CD4-positive, alpha-beta T cell (primary cell): Measurements from ENCODE around the gene SLC49A4. TPM values are rescaled to one million over a fixed set of nuclear protein-coding genes. Genes with fewer than 3 reads are reported as not detected.

Experiments
- ATAC-seq: fragments of 200-7000 bp; cut with Tn5 transposase; one replicate; pipeline ENCODE4 v1.10.0; 2022; ENCODE audit warnings: mild to moderate bottlenecking; ENCODE audit not compliant: poor library complexity
- CTCF ChIA-PET: fragments of 350-600 bp; sonication (Branson Sonifier 250); formaldehyde crosslinking; loops from one replicate; lab custom pipeline; 2021; ENCODE audit warnings: antibody characterized with exemption, inconsistent platforms; lab: Charles Lee
- POLR2A ChIA-PET: fragments of 350-600 bp; sonication (Branson Sonifier 250); formaldehyde crosslinking; loops from one replicate; lab custom pipeline; 2021; ENCODE audit warnings: antibody characterized with exemption, inconsistent platforms; lab: Charles Lee
- DNase-seq, 14 experiments: peaks; one replicate each; pipeline ENCODE4 v3.0.0-alpha.2; 2013 to 2020; ENCODE audit warnings: mixed read lengths in 2 of 14
- H3K27ac ChIP-seq, 2 donors: one replicate each; pipeline versions ENCODE4 v1.5.1 to v1.7.0; 2013; ENCODE audit warnings: low read length in 2 of 2, low read depth in 1 of 2, mild to moderate bottlenecking in 1 of 2
- H3K27me3 ChIP-seq, 2 experiments: 1 replicate in 1 of 2; 2 replicates in 1 of 2; pipeline versions ENCODE4 v1.6.1 to v1.7.0; 2013; ENCODE audit warnings: low read length in 2 of 2, control low read depth in 1 of 2, mild to moderate bottlenecking in 1 of 2, moderate library complexity in 1 of 2; ENCODE audit not compliant: insufficient read depth in 2 of 2, control insufficient read depth in 1 of 2
- H3K36me3 ChIP-seq: one replicate; pipeline ENCODE4 v1.6.1; 2013; ENCODE audit warnings: low read length, control low read depth; ENCODE audit not compliant: insufficient read depth
- H3K4me1 ChIP-seq: one replicate; pipeline ENCODE4 v1.6.1; 2013; ENCODE audit warnings: low read length, control low read depth; ENCODE audit not compliant: insufficient read depth
- H3K4me3 ChIP-seq: one replicate; pipeline ENCODE4 v1.5.1; 2013; ENCODE audit warnings: mild to moderate bottlenecking, low read length, moderate library complexity
- H3K9me3 ChIP-seq, 2 experiments: 1 replicate in 1 of 2; 2 replicates in 1 of 2; pipeline versions ENCODE4 v1.6.1 to v1.7.0; 2013; ENCODE audit warnings: low read length in 2 of 2, mild to moderate bottlenecking in 2 of 2, control low read depth in 1 of 2, moderate library complexity in 1 of 2; ENCODE audit not compliant: control insufficient read depth in 1 of 2, insufficient read depth in 1 of 2
- H3K27ac Mint-ChIP-seq: one replicate; pipeline ENCODE4 v1.8.0; 2020; ENCODE audit warnings: mixed read lengths
- H3K27me3 Mint-ChIP-seq: one replicate; pipeline ENCODE4 v1.8.0; 2021; ENCODE audit warnings: mixed read lengths
- H3K36me3 Mint-ChIP-seq: one replicate; pipeline ENCODE4 v1.8.0; 2021; ENCODE audit warnings: low read depth, mixed read lengths
- H3K4me1 Mint-ChIP-seq: one replicate; pipeline ENCODE4 v1.8.0; 2021; ENCODE audit warnings: low read depth, mixed read lengths
- H3K4me3 Mint-ChIP-seq: one replicate; pipeline ENCODE4 v1.8.0; 2020; ENCODE audit warnings: mild to moderate bottlenecking, mixed read lengths
- H3K9me3 Mint-ChIP-seq: one replicate; pipeline ENCODE4 v1.8.0; 2020; ENCODE audit warnings: mixed read lengths
- CTCF ChIP-seq: fragments of 200-600 bp; IDR thresholded peaks from one replicate; pipeline ENCODE4 v1.8.0; 2022; ENCODE audit warnings: antibody characterized with exemption, mild to moderate bottlenecking
- intact Hi-C, 2 experiments: fragments of 100-400 bp; cut with DNase I in 1 of 2; cut with micrococcal nuclease in 1 of 2; formaldehyde crosslinking; loops; one replicate each; pipeline versions ENCODE4 v1.15.1 to v1.9.0; 2023 to 2025; cut with DNase I, micrococcal nuclease
- total RNA-seq, 174 experiments: library from RNA in 2 of 174; stranded (reverse) in 2 of 174; gene quantifications; one replicate each; pipeline ENCODE4 v1.2.3 and lab custom pipeline; 2021 to 2026

SLC49A4 gene
- total RNA-seq, 2 experiments from 2014 or later, result 4.7 to 5.1 TPM

- Histone ChIP-seq H3K27me3 (no peaks in the 10 kb centered on the region), H3K27ac (no peak overlapping the region), H3K4me1 (no peaks in the 10 kb centered on the region), H3K36me3 (peaks cover 8% of the 10 kb centered on the region), H3K9me3 (no peaks in the 10 kb centered on the region), H3K4me3 (no peak overlapping the region)
- Mint-ChIP-seq H3K9me3 (no peaks in the 10 kb centered on the region), H3K27ac (no peak overlapping the region), H3K4me3 (no peak overlapping the region), H3K4me1 (peaks cover 7% of the 10 kb centered on the region), H3K27me3 (no peaks in the 10 kb centered on the region), H3K36me3 (peaks cover 27% of the 10 kb centered on the region)
- CTCF ChIA-PET, result no interaction called here
- no peak for TF ChIP-seq CTCF
- POLR2A ChIA-PET, result interaction anchor here (1.4 kb wide), 1 partner anchor 10 kb away, joined by 3 read pairs; the partner anchor contains the start of gene HSPBAP1
- ATAC-seq (no peak), DNase-seq (no peak)
- intact Hi-C loops, result no loop called here
Observed at GRCh38 chr3:122803977-122804376, 9.1 kb downstream of the SLC49A4 start.

- Histone ChIP-seq H3K27ac (no peak overlapping the region), H3K9me3 (no peaks in the 10 kb centered on the region), H3K36me3 (peaks cover 9% of the 10 kb centered on the region), H3K4me1 (no peaks in the 10 kb centered on the region), H3K4me3 (no peak overlapping the region), H3K27me3 (no peaks in the 10 kb centered on the region)
- CTCF ChIA-PET, result no interaction called here
- Mint-ChIP-seq H3K27ac (no peak overlapping the region), H3K27me3 (no peaks in the 10 kb centered on the region), H3K4me1 (no peaks in the 10 kb centered on the region), H3K36me3 (peaks cover 68% of the 10 kb centered on the region), H3K9me3 (no peaks in the 10 kb centered on the region), H3K4me3 (no peak overlapping the region)
- POLR2A ChIA-PET, result interaction anchor here (2.3 kb wide), 1 partner anchor 17 kb away, joined by 6 read pairs; the partner anchor contains the start of gene HSPBAP1
- no peak for TF ChIP-seq CTCF
- intact Hi-C loops, result no loop called here
- DNase-seq, result no peak
- no peak for ATAC-seq
Observed at GRCh38 chr3:122810734-122811133, 15.9 kb downstream of the SLC49A4 start.

GRCh38 chr3:122816587-122816986, 21.7 kb downstream of the SLC49A4 start:
- Mint-ChIP-seq H3K36me3 (peaks cover 63% of the 10 kb centered on the region), H3K4me1 (no peaks in the 10 kb centered on the region), H3K4me3 (no peak overlapping the region), H3K27ac (no peak overlapping the region), H3K27me3 (no peaks in the 10 kb centered on the region), H3K9me3 (no peaks in the 10 kb centered on the region)
- no peak for ATAC-seq
- TF ChIP-seq CTCF, result no peak
- Histone ChIP-seq H3K9me3 (peaks cover 0 to 3% of the 10 kb centered on the region in 2 experiments), H3K4me1 (no peaks in the 10 kb centered on the region), H3K27me3 (no peaks in the 10 kb centered on the region), H3K27ac (no peak overlapping the region), H3K36me3 (peaks cover 16% of the 10 kb centered on the region), H3K4me3 (no peak overlapping the region)
- ChIA-PET CTCF (no interaction called here), POLR2A (no interaction called here)
- intact Hi-C loops, result no loop called here
- DNase-seq, result no peak
